K562 (cell line): ENCODE data around the gene RCC2. TPM values are rescaled to one million over a fixed set of nuclear protein-coding genes. Genes with fewer than 3 reads are reported as not detected.

Source experiments
- ATAC-seq: fragments of 200-7000 bp; cut with Tn5 transposase; 3 replicates; pipeline ENCODE4 v1.9.1; 2020; ENCODE audit warnings: moderate library complexity
- BruUV-seq: library from RNA; stranded (reverse); fragments of 400-500 nt; replicated peaks from 2 replicates; lab custom pipeline; 2021; lab: Mats Ljungman, UMichigan
- CTCF ChIA-PET: fragments of 300-600 bp; formaldehyde crosslinking; extraction: SDS; loops from one replicate; lab custom pipeline; 2021; ENCODE audit warnings: low intra/inter-chr PET ratio; lab: Yijun Ruan, JAX
- POLR2A ChIA-PET: fragments of 300-600, 350-650 bp; sonication (Branson Sonifier 250); formaldehyde crosslinking; extraction: SDS; loops from one replicate; lab custom pipeline; 2021; ENCODE audit warnings: antibody characterized with exemption, inconsistent platforms; lab: Yijun Ruan, JAX
- DNase-seq, 4 experiments: peaks; one replicate each; pipeline versions ENCODE4 v3.0.0 to v3.0.0-alpha.2; 2011 to 2018; ENCODE audit warnings: low spot score in 3 of 4, mixed read lengths in 3 of 4; ENCODE audit errors: extremely low read depth in 1 of 4
- FAIRE-seq: peaks from 2 replicates; lab custom pipeline; 2011; peaks lifted over from hg19 to GRCh38; lab: Jason Lieb, UNC
- H2AFZ ChIP-seq: 2 replicates; pipeline ENCODE4 v1.6.0; 2011; ENCODE audit warnings: low read depth, low read length, control low read depth, inconsistent platforms
- H3K27ac ChIP-seq: fragments of 200-600 bp; 3 replicates; pipeline ENCODE4 v1.8.0; 2011; ENCODE audit warnings: low read depth, mild to moderate bottlenecking, control low read depth, inconsistent platforms, low read length, moderate library complexity, mixed read lengths; ENCODE audit errors: extremely low read depth
- H3K27me3 ChIP-seq, 2 experiments: fragments of 300-600 bp in 1 of 2; 2 replicates in 1 of 2; 3 replicates in 1 of 2; pipeline versions ENCODE4 v1.6.0 to v1.8.0; 2011; ENCODE audit warnings: inconsistent platforms in 2 of 2, low read length in 2 of 2, mild to moderate bottlenecking in 1 of 2, mixed read lengths in 1 of 2, moderate library complexity in 1 of 2; ENCODE audit not compliant: control insufficient read depth in 2 of 2, insufficient read depth in 2 of 2
- H3K36me3 ChIP-seq: fragments of 300-600 bp; 3 replicates; pipeline ENCODE4 v1.8.0; 2011; ENCODE audit warnings: mild to moderate bottlenecking, low read length, inconsistent platforms; ENCODE audit not compliant: control insufficient read depth, insufficient read depth
- H3K4me1 ChIP-seq, 2 experiments: fragments of 200-600 bp in 1 of 2; replicated peaks in 1 of 2; 2 replicates in 1 of 2; 3 replicates in 1 of 2; pipeline versions ENCODE4 v1.5.1 to v1.8.0; 2011; ENCODE audit warnings: inconsistent platforms in 2 of 2, low read length in 2 of 2, mild to moderate bottlenecking in 1 of 2, mixed read lengths in 1 of 2, moderate library complexity in 1 of 2; ENCODE audit not compliant: control insufficient read depth in 2 of 2, insufficient read depth in 2 of 2
- H3K4me2 ChIP-seq: 2 replicates; pipeline ENCODE4 v1.6.1; 2011; ENCODE audit warnings: low read length, control low read depth, inconsistent platforms, mixed read lengths; ENCODE audit not compliant: insufficient read depth
- H3K4me3 ChIP-seq: fragments of 200-600 bp; sonication (generic), shearing (Covaris generic); 2 replicates; pipeline ENCODE4 v1.5.1; 2016; ENCODE audit warnings: control low read depth, inconsistent platforms
- H3K79me2 ChIP-seq: fragments of 200-600 bp; 3 replicates; pipeline ENCODE4 v1.8.0; 2011; ENCODE audit warnings: low read length, inconsistent platforms; ENCODE audit not compliant: control insufficient read depth, insufficient read depth
- H3K9ac ChIP-seq, 2 experiments: 2 replicates each; pipeline versions ENCODE4 v1.6.0 to v1.6.1; 2011; ENCODE audit warnings: low read depth in 2 of 2, low read length in 2 of 2, control low read depth in 1 of 2, inconsistent platforms in 1 of 2, mild to moderate bottlenecking in 1 of 2, mixed read lengths in 1 of 2; ENCODE audit not compliant: insufficient read depth in 1 of 2
- H3K9me1 ChIP-seq: one replicate; pipeline ENCODE4 v1.6.0; 2011; ENCODE audit warnings: inconsistent platforms, mild to moderate bottlenecking, low read length, moderate library complexity; ENCODE audit not compliant: control insufficient read depth, insufficient read depth
- H3K9me3 ChIP-seq: replicated peaks from 2 replicates; pipeline ENCODE4 v1.5.1; 2011; ENCODE audit warnings: low read depth, low read length, inconsistent platforms; ENCODE audit not compliant: control insufficient read depth, insufficient read depth
- H4K20me1 ChIP-seq: replicated peaks from 2 replicates; pipeline ENCODE4 v1.6.1; 2011; ENCODE audit warnings: low read length, inconsistent platforms, mixed read lengths; ENCODE audit not compliant: control insufficient read depth, insufficient read depth
- BRD4 ChIP-seq: fragments of 200-600 bp; sonication (generic); IDR thresholded peaks from 2 replicates; pipeline ENCODE4 v1.6.1; 2017; ENCODE audit warnings: inconsistent platforms
- CBFA2T3 ChIP-seq: fragments of 450-650 bp; IDR thresholded peaks from 2 replicates; pipeline ENCODE4 v1.6.1; 2017
- CHD2 ChIP-seq: IDR thresholded peaks from 2 replicates; pipeline ENCODE4 v1.6.1; 2011; ENCODE audit warnings: low read depth, low read length
- ELF1 ChIP-seq: fragments of 200-800 bp; sonication (Bioruptor generic); IDR thresholded peaks from 2 replicates; pipeline ENCODE4 v1.6.1; 2016; ENCODE audit warnings: missing genetic modification characterization, missing compliant biosample characterization
- HEY1 ChIP-seq: fragments of 250-450 bp; sonication (Bioruptor Pico); IDR thresholded peaks from 2 replicates; pipeline ENCODE4 v1.5.0; 2020; ENCODE audit warnings: mild to moderate bottlenecking, moderate library complexity, borderline replicate concordance
- KDM1A ChIP-seq, 2 experiments: fragments of 450-650 bp; IDR thresholded peaks; 2 replicates each; pipeline ENCODE4 v1.6.1; 2016; ENCODE audit warnings: mild to moderate bottlenecking in 2 of 2
- MYC ChIP-seq, 2 experiments: fragments of 250-450 bp in 1 of 2; sonication (Bioruptor Pico) in 1 of 2; IDR thresholded peaks; 2 replicates each; pipeline versions ENCODE4 v1.5.1 to v1.6.1; 2012 to 2021; ENCODE audit warnings: low read depth in 2 of 2, borderline replicate concordance in 1 of 2, improper control_type of control experiment in 1 of 2, low read length in 1 of 2, mild to moderate bottlenecking in 1 of 2, moderate library complexity in 1 of 2
- NEUROD1 ChIP-seq: fragments of 150-350 bp; IDR thresholded peaks from 2 replicates; pipeline ENCODE4 v1.6.1; 2014; ENCODE audit warnings: borderline replicate concordance, low read length, low read depth; ENCODE audit not compliant: partially characterized antibody
- POLR3A ChIP-seq: IDR thresholded peaks from 2 replicates; pipeline ENCODE4 v1.6.1; 2011; ENCODE audit warnings: borderline replicate concordance, mild to moderate bottlenecking, moderate library complexity; ENCODE audit not compliant: insufficient read length, insufficient read depth; ENCODE audit errors: extremely low read depth
- RBM39 ChIP-seq: fragments of 200-400 bp; formaldehyde crosslinking; optimal IDR thresholded peaks from 2 replicates; pipeline ENCODE3; 2018; ENCODE audit warnings: low read depth, low read length
- TRIM28 ChIP-seq: fragments of 450-650 bp; IDR thresholded peaks from 2 replicates; pipeline ENCODE4 v1.6.1; 2017
- ZNF695 ChIP-seq: fragments of 450-650 bp; formaldehyde crosslinking; IDR thresholded peaks from 2 replicates; pipeline ENCODE4 v1.4.0; 2020; ENCODE audit warnings: mild to moderate bottlenecking, moderate library complexity
- ZZZ3 ChIP-seq: fragments of 450-650 bp; IDR thresholded peaks from 2 replicates; pipeline ENCODE4 v1.6.1; 2016; ENCODE audit warnings: antibody characterized with exemption, mild to moderate bottlenecking, moderate library complexity
- WGBS: fragments of 100-300 bp; shearing (Covaris generic); methylation state at CpG from one replicate; pipeline ENCODE4 v1.1.6; 2016; ENCODE audit warnings: low coverage, mixed read lengths; ENCODE audit not compliant: insufficient coverage; ENCODE audit errors: missing lambda C conversion rate; 5-methylcytosine and 5-hydroxymethylcytosine counted together
- in situ Hi-C: fragments of 300-500 bp; cut with MboI; formaldehyde crosslinking; loops from 4 replicates; pipeline ENCODE4 v1.15.0; 2018; ENCODE audit warnings: inconsistent platforms, mixed read lengths
- intact Hi-C: fragments of 100-400 bp; cut with micrococcal nuclease; formaldehyde crosslinking; loops from 2 replicates; pipeline ENCODE4 v1.14.2; 2022
- polyA plus RNA-seq, 8 experiments: library from polyadenylated mRNA; depleted of rRNA in 4 of 8; stranded (reverse) in 5 of 8; unstranded in 3 of 8; fragments of >200 nt; fragmentation: Nextera tagmentation in 2 of 8; fragmentation: Illumina TruSeq in 1 of 8; extraction: Ambion mirVana in 2 of 8; extraction: Trizol in 1 of 8; gene quantifications; 2 replicates each; pipeline versions ENCODE4 v1.2.1 to v1.2.3, GENCODE V29; 2011 to 2014; ENCODE audit warnings: inconsistent platforms in 1 of 8, missing spikeins in 1 of 8
- total RNA-seq, 7 experiments: library from RNA; depleted of rRNA in 6 of 7; stranded (reverse); fragments of >200 nt in 6 of 7; fragmentation: Illumina TruSeq in 2 of 7; extraction: Trizol in 2 of 7; gene quantifications; 2 replicates each; pipeline versions ENCODE4 v1.2.1 to v1.2.3, GENCODE V29; 2011 to 2021; ENCODE audit warnings: low replicate concordance in 1 of 7
- TF ChIP-seq, protein P1 (sequence below): sonication (generic); formaldehyde crosslinking; IDR thresholded peaks from 2 replicates; pipeline ENCODE4 v1.8.1; 2023; ENCODE audit warnings: mild to moderate bottlenecking, missing genetic modification reagents
- TF ChIP-seq, protein P2 (sequence below): sonication (generic); formaldehyde crosslinking; IDR thresholded peaks from 2 replicates; pipeline ENCODE4 v1.8.0; 2022; ENCODE audit warnings: mild to moderate bottlenecking, missing genetic modification reagents
- TF ChIP-seq, protein P3 (sequence below): IDR thresholded peaks from 2 replicates; pipeline ENCODE4 v1.6.1; 2014; ENCODE audit warnings: antibody characterized with exemption

The RCC2 gene
- total and polyA plus RNA-seq, 9 of the 15 experiments (the other 6 are each of a cell fraction or from before 2014, with no cell fraction given) = 31.8 to 292 (median 116) TPM

GRCh38 chr1:17458794-17459193, 19.3 kb upstream of the RCC2 start (continued):
- TF ChIP-seq, protein P1, sequence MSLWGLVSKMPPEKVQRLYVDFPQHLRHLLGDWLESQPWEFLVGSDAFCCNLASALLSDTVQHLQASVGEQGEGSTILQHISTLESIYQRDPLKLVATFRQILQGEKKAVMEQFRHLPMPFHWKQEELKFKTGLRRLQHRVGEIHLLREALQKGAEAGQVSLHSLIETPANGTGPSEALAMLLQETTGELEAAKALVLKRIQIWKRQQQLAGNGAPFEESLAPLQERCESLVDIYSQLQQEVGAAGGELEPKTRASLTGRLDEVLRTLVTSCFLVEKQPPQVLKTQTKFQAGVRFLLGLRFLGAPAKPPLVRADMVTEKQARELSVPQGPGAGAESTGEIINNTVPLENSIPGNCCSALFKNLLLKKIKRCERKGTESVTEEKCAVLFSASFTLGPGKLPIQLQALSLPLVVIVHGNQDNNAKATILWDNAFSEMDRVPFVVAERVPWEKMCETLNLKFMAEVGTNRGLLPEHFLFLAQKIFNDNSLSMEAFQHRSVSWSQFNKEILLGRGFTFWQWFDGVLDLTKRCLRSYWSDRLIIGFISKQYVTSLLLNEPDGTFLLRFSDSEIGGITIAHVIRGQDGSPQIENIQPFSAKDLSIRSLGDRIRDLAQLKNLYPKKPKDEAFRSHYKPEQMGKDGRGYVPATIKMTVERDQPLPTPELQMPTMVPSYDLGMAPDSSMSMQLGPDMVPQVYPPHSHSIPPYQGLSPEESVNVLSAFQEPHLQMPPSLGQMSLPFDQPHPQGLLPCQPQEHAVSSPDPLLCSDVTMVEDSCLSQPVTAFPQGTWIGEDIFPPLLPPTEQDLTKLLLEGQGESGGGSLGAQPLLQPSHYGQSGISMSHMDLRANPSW (CRISPR knock-in tag) = no peak
- TF ChIP-seq, all 486 proteins: peak for 0

DNA sequence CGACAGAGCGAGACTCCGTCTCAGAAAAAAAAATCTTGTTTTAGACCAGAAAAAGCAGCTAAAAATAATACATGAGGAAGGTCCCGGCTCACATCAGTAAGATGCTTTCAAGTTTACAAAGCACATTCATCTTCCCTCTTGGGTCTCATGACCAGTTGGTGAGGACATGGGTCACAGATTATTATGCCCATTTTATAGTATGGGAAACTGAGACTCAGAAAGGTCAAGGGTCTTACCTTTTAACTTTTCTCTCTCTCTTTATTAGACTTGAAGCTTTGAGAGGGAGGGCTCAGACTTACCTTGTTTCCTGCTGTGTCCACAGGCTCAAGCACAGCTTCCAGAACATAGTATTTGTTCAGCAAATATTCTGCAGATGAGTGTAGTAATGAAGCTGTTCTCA, 13.2 kb upstream of the RCC2 start:
- no peak overlapping the region for H3K27ac ChIP-seq
- no peak overlapping the region for H2AFZ ChIP-seq
- WGBS = 61% methylated on average over 4 of the region's 4 CpGs
- no peaks in the 10 kb centered on the region for H4K20me1 ChIP-seq
- H3K36me3 ChIP-seq = no peaks in the 10 kb centered on the region
- no peaks in the 10 kb centered on the region for H3K9me3 ChIP-seq
- H3K4me1 ChIP-seq = no peaks in the 10 kb centered on the region; a peak in 1 of 5 replicates
- BruUV-seq = no TSS peak
- FAIRE-seq (no peak), ATAC-seq (no peak), DNase-seq (no peak)
- POLR2A ChIA-PET = interaction anchor here (0.7 to 1.9 kb wide), 5 partner anchors 9 to 24 kb away, joined by 3 to 14 read pairs (median 4); no protein-coding TSS in a partner anchor
- no peaks in the 10 kb centered on the region for H3K79me2 ChIP-seq
- CTCF ChIA-PET = interaction anchor here (1.1 kb wide), 1 partner anchor 33 kb away, joined by 6 read pairs; no protein-coding TSS in a partner anchor
- H3K9me1 ChIP-seq = no peaks in the 10 kb centered on the region
- H3K4me2 ChIP-seq = no peak overlapping the region
- no peak overlapping the region for H3K9ac ChIP-seq
- H3K27me3 ChIP-seq = peaks cover 0 to 2% of the 10 kb centered on the region in 2 experiments; a peak in 1 of 5 replicates
- H3K4me3 ChIP-seq = no peak overlapping the region
- intact Hi-C loops = no loop called here
- in situ Hi-C loops = no loop called here
- no peak for TF ChIP-seq BRD4
- peak; percentile 16 to 50; a peak in 1 of 4 replicates for TF ChIP-seq KDM1A (IDR thresholded peaks at IDR 0.05)
- no peak for TF ChIP-seq RBM39
- TF ChIP-seq ELF1 (tag) = no peak
- TF ChIP-seq MYC (IDR thresholded peaks at IDR 0.05; ENCODE audit: low read depth, low read length) = no peak
- no peak for TF ChIP-seq MYC (CRISPR knock-in tag; IDR thresholded peaks at IDR 0.05; ENCODE audit: borderline replicate concordance, low read depth)
- no peak for TF ChIP-seq HEY1 (CRISPR knock-in tag)
- TF ChIP-seq, protein P2, sequence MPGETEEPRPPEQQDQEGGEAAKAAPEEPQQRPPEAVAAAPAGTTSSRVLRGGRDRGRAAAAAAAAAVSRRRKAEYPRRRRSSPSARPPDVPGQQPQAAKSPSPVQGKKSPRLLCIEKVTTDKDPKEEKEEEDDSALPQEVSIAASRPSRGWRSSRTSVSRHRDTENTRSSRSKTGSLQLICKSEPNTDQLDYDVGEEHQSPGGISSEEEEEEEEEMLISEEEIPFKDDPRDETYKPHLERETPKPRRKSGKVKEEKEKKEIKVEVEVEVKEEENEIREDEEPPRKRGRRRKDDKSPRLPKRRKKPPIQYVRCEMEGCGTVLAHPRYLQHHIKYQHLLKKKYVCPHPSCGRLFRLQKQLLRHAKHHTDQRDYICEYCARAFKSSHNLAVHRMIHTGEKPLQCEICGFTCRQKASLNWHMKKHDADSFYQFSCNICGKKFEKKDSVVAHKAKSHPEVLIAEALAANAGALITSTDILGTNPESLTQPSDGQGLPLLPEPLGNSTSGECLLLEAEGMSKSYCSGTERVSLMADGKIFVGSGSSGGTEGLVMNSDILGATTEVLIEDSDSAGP = no peak
- TF ChIP-seq POLR3A = peak; percentile 30
- TF ChIP-seq ZNF695 (CRISPR knock-in tag) = no peak
- TF ChIP-seq NEUROD1 = no peak
- no peak for TF ChIP-seq ZZZ3
- no peak for TF ChIP-seq CBFA2T3
- TF ChIP-seq CHD2 = no peak
- no peak for TF ChIP-seq TRIM28
- TF ChIP-seq, protein P3, sequence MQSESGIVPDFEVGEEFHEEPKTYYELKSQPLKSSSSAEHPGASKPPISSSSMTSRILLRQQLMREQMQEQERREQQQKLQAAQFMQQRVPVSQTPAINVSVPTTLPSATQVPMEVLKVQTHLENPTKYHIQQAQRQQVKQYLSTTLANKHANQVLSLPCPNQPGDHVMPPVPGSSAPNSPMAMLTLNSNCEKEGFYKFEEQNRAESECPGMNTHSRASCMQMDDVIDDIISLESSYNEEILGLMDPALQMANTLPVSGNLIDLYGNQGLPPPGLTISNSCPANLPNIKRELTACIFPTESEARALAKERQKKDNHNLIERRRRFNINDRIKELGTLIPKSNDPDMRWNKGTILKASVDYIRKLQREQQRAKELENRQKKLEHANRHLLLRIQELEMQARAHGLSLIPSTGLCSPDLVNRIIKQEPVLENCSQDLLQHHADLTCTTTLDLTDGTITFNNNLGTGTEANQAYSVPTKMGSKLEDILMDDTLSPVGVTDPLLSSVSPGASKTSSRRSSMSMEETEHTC = no peak
